ENCODE data around the gene B3GLCT. TPM values are rescaled to one million over a fixed set of nuclear protein-coding genes. Genes with fewer than 3 reads are reported as not detected.

Gene B3GLCT
- total and polyA plus RNA-seq, 10 of the 15 experiments (the other 5 are each of a cell fraction or from before 2014, with no cell fraction given), result 0.07 to 0.89 (median 0.25) TPM

- TF ChIP-seq ZNF592 (IDR thresholded peaks at IDR 0.05), result no peak
- TF ChIP-seq ZSCAN29 (IDR thresholded peaks at IDR 0.05), result no peak
- TF ChIP-seq POLR2A (IDR thresholded peaks at IDR 0.05; ENCODE audit: low read depth, low read length), result no peak
- TF ChIP-seq FOS (IDR thresholded peaks at IDR 0.05; ENCODE audit: borderline replicate concordance, extremely low read depth, insufficient read length), result no peak
- TF ChIP-seq KAT2A (conservative IDR thresholded peaks at IDR 0.05; ENCODE audit: control insufficient read depth, low read depth, low read length), result no peak
- TF ChIP-seq ESRRA (IDR thresholded peaks at IDR 0.05; ENCODE audit: low read length), result no peak
- no peak for TF ChIP-seq CEBPB (IDR thresholded peaks at IDR 0.05; ENCODE audit: borderline replicate concordance in 1 of 2, low read depth in 2 of 2, low read length in 2 of 2)
Observed at GRCh38 chr13:31219909-31220598, 20.3 kb downstream of the B3GLCT start (continued).

- intact Hi-C loops (cut with micrococcal nuclease; ENCODE audit: unreplicated experiment), result no loop called here
Observed at GRCh38 chr13:31221057-31221456, 21.3 kb downstream of the B3GLCT start.

More at GRCh38 chr13:31221057-31221456, 21.3 kb downstream of the B3GLCT start:
- no peak for ATAC-seq
- in situ Hi-C loops (cut with MboI), result no loop called here
- ChIA-PET POLR2A (no interaction called here), SMC1A (ENCODE audit: uncharacterized antibody, unreplicated experiment) (no interaction called here), RAD21 (ENCODE audit: unreplicated experiment) (no interaction called here), CTCF (interaction anchor here (1.7 kb wide), 1 partner anchor 18 kb away, joined by 3 read pairs; no protein-coding TSS in a partner anchor)
- no peaks in the 10 kb centered on the region for H4K20me1 ChIP-seq (ENCODE audit: control insufficient read depth, insufficient read depth)
- TF ChIP-seq PBX3 (IDR thresholded peaks at IDR 0.05; ENCODE audit: insufficient replicate concordance, low read depth, low read length), result no peak
- TF ChIP-seq CBX5 (IDR thresholded peaks at IDR 0.05; ENCODE audit: low read depth), result no peak
- TF ChIP-seq CBX3 (IDR thresholded peaks at IDR 0.05; ENCODE audit: borderline replicate concordance, low read depth), result no peak
- TF ChIP-seq ASH2L (IDR thresholded peaks at IDR 0.05; ENCODE audit: borderline replicate concordance, low read depth), result no peak
- TF ChIP-seq POLR2AphosphoS2 (IDR thresholded peaks at IDR 0.05; ENCODE audit: low read depth, low read length), result no peak
- TF ChIP-seq SP1 (IDR thresholded peaks at IDR 0.05; ENCODE audit: low read depth, low read length), result no peak
- no peak for TF ChIP-seq TCF3 (IDR thresholded peaks at IDR 0.05; ENCODE audit: borderline replicate concordance, insufficient read depth, low read depth, low read length)
- TF ChIP-seq TAF1 (IDR thresholded peaks at IDR 0.05; ENCODE audit: borderline replicate concordance, low read depth, low read length), result no peak
- TF ChIP-seq ATF7 (IDR thresholded peaks at IDR 0.05; ENCODE audit: low read depth), result no peak
- TF ChIP-seq MXI1 (IDR thresholded peaks at IDR 0.05; ENCODE audit: low read depth, low read length), result no peak
- no peak for TF ChIP-seq TCF7 (IDR thresholded peaks at IDR 0.05; ENCODE audit: borderline replicate concordance)
- no peak for TF ChIP-seq SIX5 (IDR thresholded peaks at IDR 0.05; ENCODE audit: low read depth, low read length, severe bottlenecking)
- no peaks in the 10 kb centered on the region for H3K4me1 ChIP-seq (ENCODE audit: control insufficient read depth, insufficient read depth, low read length)
- no peak overlapping the region for H3K9ac ChIP-seq (ENCODE audit: control insufficient read depth, insufficient read depth, low read length)
- no TSS peak for BruUV-seq (replicated peaks)
- no peaks in the 10 kb centered on the region for H3K79me2 ChIP-seq (ENCODE audit: control insufficient read depth, insufficient read depth, low read length)
- no peaks in the 10 kb centered on the region; a peak in 1 of 4 replicates for H3K27me3 ChIP-seq (replicated peaks in 1 of 2; ENCODE audit: control insufficient read depth in 2 of 2, insufficient read depth in 2 of 2, low read length in 1 of 2)
- H3K4me3 ChIP-seq, result no peak overlapping the region
- FAIRE-seq, result no peak
- H3K9me3 ChIP-seq (replicated peaks; ENCODE audit: control insufficient read depth, insufficient read depth, low read length), result no peaks in the 10 kb centered on the region
- no peak overlapping the region for H3K4me2 ChIP-seq (ENCODE audit: control insufficient read depth, insufficient read depth)
- 59% methylated on average over 3 of the region's 3 CpGs for WGBS (ENCODE audit: insufficient coverage, insufficient replicate concordance, low lambda C conversion rate, missing lambda C conversion rate)
- H2AFZ ChIP-seq (ENCODE audit: control insufficient read depth, low read depth, low read length), result no peak overlapping the region
- no peaks in the 10 kb centered on the region for H3K36me3 ChIP-seq (ENCODE audit: control insufficient read depth in 2 of 2, insufficient read depth in 2 of 2, low read length in 1 of 2)
- no peak overlapping the region for H3K27ac ChIP-seq (ENCODE audit: control insufficient read depth, insufficient read depth)
- DNase-seq (ENCODE audit: low read depth, low spot score), result no peak
